Ovary (tissue), 3 donors: ENCODE data around the gene STMP1.

Experiments
- CTCF ChIP-seq, 3 donors: fragments of 450-650 bp in 2 of 3; fragments of 200-600 bp in 1 of 3; IDR thresholded peaks; one replicate each; pipeline versions ENCODE4 v1.5.1 to v1.8.0; 2016 to 2022; ENCODE audit warnings: antibody characterized with exemption in 3 of 3, mild to moderate bottlenecking in 1 of 3
- EP300 ChIP-seq: sonication (generic); formaldehyde crosslinking; IDR thresholded peaks from one replicate; pipeline ENCODE4 v1.6.1; 2017; ENCODE audit warnings: antibody characterized with exemption
- donor health status: DM: no; HTN: no; CAD: no.

GRCh38 chr7:135644154-135644553 lies 18.2 kb upstream of the STMP1 start:
- TF ChIP-seq EP300 (no peak), CTCF (IDR thresholded peaks at IDR 0.05) (no peak)
